PFSK-1 (cell line): ENCODE measurements around the gene TMEM253.

Source experiments
- FOXP2 ChIP-seq: optimal IDR thresholded peaks from 2 replicates; pipeline ENCODE3; 2011; ENCODE audit warnings: borderline replicate concordance, control low read depth, inconsistent platforms; ENCODE audit not compliant: insufficient read depth; ENCODE audit errors: extremely low read length, extremely low read depth
- POLR2AphosphoS5 ChIP-seq: IDR thresholded peaks from 2 replicates; pipeline ENCODE4 v1.6.1; 2012; ENCODE audit warnings: low read depth, mild to moderate bottlenecking, control low read depth, low read length, moderate library complexity
- TAF1 ChIP-seq: IDR thresholded peaks from 2 replicates; pipeline ENCODE4 v1.6.1; 2012; ENCODE audit warnings: low read length, control low read depth, borderline replicate concordance; ENCODE audit not compliant: insufficient read depth
- TF ChIP-seq, protein P1 (sequence below), 2 experiments: IDR thresholded peaks; 2 replicates each; pipeline versions ENCODE4 v1.6.1 to v1.8.0; 2011 to 2012; ENCODE audit warnings: low read depth in 2 of 2, low read length in 2 of 2, control low read depth in 1 of 2, inconsistent platforms in 1 of 2, mild to moderate bottlenecking in 1 of 2, moderate library complexity in 1 of 2; ENCODE audit not compliant: insufficient read depth in 1 of 2

DNA sequence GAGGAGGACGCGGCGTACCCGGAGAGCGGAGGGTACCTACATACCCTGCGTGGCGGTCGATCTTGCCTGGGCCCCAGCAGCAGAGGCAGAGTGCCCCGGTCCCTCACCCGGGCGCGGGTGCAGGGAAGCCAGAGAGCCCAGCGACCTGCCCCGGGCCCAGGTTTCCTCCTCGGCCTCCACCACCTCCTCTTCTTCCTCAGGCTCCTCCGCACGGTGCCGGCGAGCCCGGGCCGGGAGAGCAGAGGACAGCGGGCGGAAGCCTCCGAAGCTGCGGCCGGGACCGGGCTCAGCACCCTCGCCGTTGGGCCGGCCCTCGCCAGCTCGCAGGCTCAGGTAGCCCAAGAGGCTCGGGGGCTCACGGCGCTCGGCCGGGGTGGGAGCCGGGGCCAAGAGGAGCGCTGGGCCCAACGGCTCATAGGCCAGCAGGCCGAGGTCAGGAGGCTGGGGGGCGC, 9.0 kb upstream of the TMEM253 start:
- no peak for TF ChIP-seq POLR2AphosphoS5
- TF ChIP-seq, protein P1, sequence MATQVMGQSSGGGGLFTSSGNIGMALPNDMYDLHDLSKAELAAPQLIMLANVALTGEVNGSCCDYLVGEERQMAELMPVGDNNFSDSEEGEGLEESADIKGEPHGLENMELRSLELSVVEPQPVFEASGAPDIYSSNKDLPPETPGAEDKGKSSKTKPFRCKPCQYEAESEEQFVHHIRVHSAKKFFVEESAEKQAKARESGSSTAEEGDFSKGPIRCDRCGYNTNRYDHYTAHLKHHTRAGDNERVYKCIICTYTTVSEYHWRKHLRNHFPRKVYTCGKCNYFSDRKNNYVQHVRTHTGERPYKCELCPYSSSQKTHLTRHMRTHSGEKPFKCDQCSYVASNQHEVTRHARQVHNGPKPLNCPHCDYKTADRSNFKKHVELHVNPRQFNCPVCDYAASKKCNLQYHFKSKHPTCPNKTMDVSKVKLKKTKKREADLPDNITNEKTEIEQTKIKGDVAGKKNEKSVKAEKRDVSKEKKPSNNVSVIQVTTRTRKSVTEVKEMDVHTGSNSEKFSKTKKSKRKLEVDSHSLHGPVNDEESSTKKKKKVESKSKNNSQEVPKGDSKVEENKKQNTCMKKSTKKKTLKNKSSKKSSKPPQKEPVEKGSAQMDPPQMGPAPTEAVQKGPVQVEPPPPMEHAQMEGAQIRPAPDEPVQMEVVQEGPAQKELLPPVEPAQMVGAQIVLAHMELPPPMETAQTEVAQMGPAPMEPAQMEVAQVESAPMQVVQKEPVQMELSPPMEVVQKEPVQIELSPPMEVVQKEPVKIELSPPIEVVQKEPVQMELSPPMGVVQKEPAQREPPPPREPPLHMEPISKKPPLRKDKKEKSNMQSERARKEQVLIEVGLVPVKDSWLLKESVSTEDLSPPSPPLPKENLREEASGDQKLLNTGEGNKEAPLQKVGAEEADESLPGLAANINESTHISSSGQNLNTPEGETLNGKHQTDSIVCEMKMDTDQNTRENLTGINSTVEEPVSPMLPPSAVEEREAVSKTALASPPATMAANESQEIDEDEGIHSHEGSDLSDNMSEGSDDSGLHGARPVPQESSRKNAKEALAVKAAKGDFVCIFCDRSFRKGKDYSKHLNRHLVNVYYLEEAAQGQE (IDR thresholded peaks at IDR 0.05; ENCODE audit: insufficient read depth in 1 of 2, low read depth in 2 of 2, low read length in 2 of 2), result no peak
- no peak for TF ChIP-seq TAF1
- TF ChIP-seq FOXP2, result no peak
